Chondrocyte (in vitro differentiated cells): ENCODE data around the gene MRPS18C. TPM values are rescaled to one million over a fixed set of nuclear protein-coding genes. Genes with fewer than 3 reads are reported as not detected.
A peak's percentile ranks its signal among the peaks of the same experiment; 100 is the strongest.

Experiments
- DNase-seq: peaks from one replicate; pipeline ENCODE4 v3.0.0; 2021; ENCODE audit warnings: mixed read lengths, low spot score
- H3K27ac Mint-ChIP-seq: one replicate; pipeline ENCODE4 v1.8.0; 2021; ENCODE audit warnings: mild to moderate bottlenecking, moderate library complexity, mixed read lengths; ENCODE audit not compliant: unreplicated experiment
- H3K27me3 Mint-ChIP-seq: 2 replicates; pipeline ENCODE4 v1.8.0; 2021; ENCODE audit warnings: low read depth, mixed read lengths
- H3K36me3 Mint-ChIP-seq: 2 replicates; pipeline ENCODE4 v1.8.0; 2021; ENCODE audit warnings: low read depth, mixed read lengths
- H3K4me1 Mint-ChIP-seq: 2 replicates; pipeline ENCODE4 v1.8.0; 2021; ENCODE audit warnings: low read depth, mild to moderate bottlenecking, mixed read lengths
- H3K4me3 Mint-ChIP-seq: one replicate; pipeline ENCODE4 v1.8.0; 2021; ENCODE audit warnings: mild to moderate bottlenecking, moderate library complexity, mixed read lengths; ENCODE audit not compliant: unreplicated experiment
- H3K9me3 Mint-ChIP-seq: 2 replicates; pipeline ENCODE4 v1.8.0; 2021; ENCODE audit warnings: low read depth, mixed read lengths
- CTCF ChIP-seq: fragments of 200-600 bp; sonication (generic); IDR thresholded peaks from 2 replicates; pipeline ENCODE4 v1.5.0; 2021; ENCODE audit warnings: antibody characterized with exemption, mild to moderate bottlenecking, moderate library complexity
- total RNA-seq: library from RNA; stranded (reverse); gene quantifications from 3 replicates; pipeline ENCODE4 v1.2.1, GENCODE V29; 2021

MRPS18C gene
- total RNA-seq, 1 donor from 2014 or later = 34.5 TPM

- Mint-ChIP-seq H3K4me3 (no peak overlapping the region), H3K4me1 (no peaks in the 10 kb centered on the region), H3K9me3 (no peaks in the 10 kb centered on the region), H3K36me3 (peaks cover 18% of the 10 kb centered on the region), H3K27me3 (no peaks in the 10 kb centered on the region), H3K27ac (no peak overlapping the region)
- no peak for DNase-seq
- TF ChIP-seq CTCF = no peak
Observed at GRCh38 chr4:83449009-83449408, 6.8 kb upstream of the MRPS18C start.

- no peak for TF ChIP-seq CTCF
- peaks cover 20% of the 10 kb centered on the region for H3K4me1 Mint-ChIP-seq
- no peaks in the 10 kb centered on the region for H3K27me3 Mint-ChIP-seq
- peak overlapping the region; percentile 100 for H3K27ac Mint-ChIP-seq
- no peaks in the 10 kb centered on the region for H3K9me3 Mint-ChIP-seq
- H3K4me3 Mint-ChIP-seq = peak overlapping the region; percentile 100
- H3K36me3 Mint-ChIP-seq = peaks cover 14% of the 10 kb centered on the region
- no peak for DNase-seq
Observed at GRCh38 chr4:83454686-83455085, 1.2 kb upstream of the MRPS18C start.

- Mint-ChIP-seq H3K27me3 (no peaks in the 10 kb centered on the region), H3K4me3 (peak overlapping the region; percentile 100), H3K36me3 (peaks cover 16% of the 10 kb centered on the region), H3K27ac (peak overlapping the region; percentile 100), H3K9me3 (no peaks in the 10 kb centered on the region), H3K4me1 (peaks cover 20% of the 10 kb centered on the region)
- DNase-seq = no peak
- no peak for TF ChIP-seq CTCF
Observed at GRCh38 chr4:83456184-83456501, 285 bp downstream of the MRPS18C start.

GRCh38 chr4:83473423-83473822, 17.6 kb downstream of the MRPS18C start:
- Mint-ChIP-seq H3K36me3 (peaks cover 9% of the 10 kb centered on the region), H3K9me3 (no peaks in the 10 kb centered on the region), H3K4me1 (no peaks in the 10 kb centered on the region), H3K27me3 (no peaks in the 10 kb centered on the region), H3K4me3 (no peak overlapping the region), H3K27ac (no peak overlapping the region)
- no peak for DNase-seq
- no peak for TF ChIP-seq CTCF

GRCh38 chr4:83473966-83474365, 18.1 kb downstream of the MRPS18C start:
- Mint-ChIP-seq H3K9me3 (no peaks in the 10 kb centered on the region), H3K36me3 (peaks cover 8% of the 10 kb centered on the region), H3K27ac (no peak overlapping the region), H3K27me3 (no peaks in the 10 kb centered on the region), H3K4me1 (no peaks in the 10 kb centered on the region), H3K4me3 (no peak overlapping the region)
- DNase-seq = no peak
- no peak for TF ChIP-seq CTCF
